K562 (cell line): ENCODE data around the gene JSRP1. TPM values are rescaled to one million over a fixed set of nuclear protein-coding genes. Genes with fewer than 3 reads are reported as not detected.

Source experiments
- CBX5 ChIP-seq: IDR thresholded peaks from 2 replicates; pipeline ENCODE4 v1.6.1; 2014; ENCODE audit warnings: low read depth, borderline replicate concordance
- CEBPG ChIP-seq, 3 experiments: fragments of 200-800 bp in 1 of 3; sonication (Bioruptor generic) in 1 of 3; sonication (generic) in 1 of 3; formaldehyde crosslinking in 1 of 3; IDR thresholded peaks in 2 of 3; conservative IDR thresholded peaks in 1 of 3; 2 replicates each; pipeline versions ENCODE4 v1.6.1 to v1.8.0; 2016 to 2022; ENCODE audit warnings: missing compliant biosample characterization in 2 of 3, missing genetic modification characterization in 2 of 3, mild to moderate bottlenecking in 1 of 3, missing genetic modification reagents in 1 of 3
- E2F6 ChIP-seq, 2 experiments: IDR thresholded peaks; 2 replicates each; pipeline ENCODE4 v1.6.1; 2011; ENCODE audit warnings: borderline replicate concordance in 1 of 2, control low read depth in 1 of 2, low read depth in 1 of 2, low read length in 1 of 2, mild to moderate bottlenecking in 1 of 2, mixed read lengths in 1 of 2, moderate library complexity in 1 of 2; ENCODE audit not compliant: insufficient read depth in 1 of 2, insufficient read length in 1 of 2, poor library complexity in 1 of 2, severe bottlenecking in 1 of 2; ENCODE audit errors: extremely low read depth in 1 of 2
- ELF1 ChIP-seq: fragments of 200-800 bp; sonication (Bioruptor generic); IDR thresholded peaks from 2 replicates; pipeline ENCODE4 v1.6.1; 2016; ENCODE audit warnings: missing genetic modification characterization, missing compliant biosample characterization
- EP300 ChIP-seq: IDR thresholded peaks from 2 replicates; pipeline ENCODE4 v1.6.1; 2012; ENCODE audit warnings: low read length, improper control_type of control experiment
- MITF ChIP-seq: IDR thresholded peaks from 2 replicates; pipeline ENCODE4 v1.6.1; 2014; ENCODE audit warnings: antibody characterized with exemption
- NFE2 ChIP-seq: IDR thresholded peaks from 2 replicates; pipeline ENCODE4 v1.6.1; 2014; ENCODE audit warnings: antibody characterized with exemption, low read depth
- TFAP4 ChIP-seq: sonication (generic); formaldehyde crosslinking; IDR thresholded peaks from 2 replicates; pipeline ENCODE4 v1.8.0; 2022; ENCODE audit warnings: missing genetic modification reagents, mild to moderate bottlenecking, moderate library complexity, borderline replicate concordance
- ZBTB33 ChIP-seq: sonication (generic); formaldehyde crosslinking; IDR thresholded peaks from 2 replicates; pipeline ENCODE4 v1.8.1; 2023; ENCODE audit warnings: mild to moderate bottlenecking, missing genetic modification reagents
- ZNF263 ChIP-seq: sonication (generic); formaldehyde crosslinking; IDR thresholded peaks from 2 replicates; pipeline ENCODE4 v1.8.0; 2022; ENCODE audit warnings: mild to moderate bottlenecking, missing genetic modification reagents, borderline replicate concordance
- ZNF511 ChIP-seq: sonication (generic); formaldehyde crosslinking; IDR thresholded peaks from 2 replicates; pipeline ENCODE4 v1.8.0; 2022; ENCODE audit warnings: mild to moderate bottlenecking, missing genetic modification reagents
- polyA plus RNA-seq, 8 experiments: library from polyadenylated mRNA; depleted of rRNA in 4 of 8; stranded (reverse) in 5 of 8; unstranded in 3 of 8; fragments of >200 nt; fragmentation: Nextera tagmentation in 2 of 8; fragmentation: Illumina TruSeq in 1 of 8; extraction: Ambion mirVana in 2 of 8; extraction: Trizol in 1 of 8; gene quantifications; 2 replicates each; pipeline versions ENCODE4 v1.2.1 to v1.2.3, GENCODE V29; 2011 to 2014; ENCODE audit warnings: inconsistent platforms in 1 of 8, missing spikeins in 1 of 8
- total RNA-seq, 7 experiments: library from RNA; depleted of rRNA in 6 of 7; stranded (reverse); fragments of >200 nt in 6 of 7; fragmentation: Illumina TruSeq in 2 of 7; extraction: Trizol in 2 of 7; gene quantifications; 2 replicates each; pipeline versions ENCODE4 v1.2.1 to v1.2.3, GENCODE V29; 2011 to 2021; ENCODE audit warnings: low replicate concordance in 1 of 7
- TF ChIP-seq, protein P1 (sequence below): IDR thresholded peaks from 2 replicates; pipeline ENCODE4 v1.6.1; 2012; ENCODE audit warnings: low read depth, low read length, improper control_type of control experiment, borderline replicate concordance

Gene JSRP1
- total and polyA plus RNA-seq, 9 of the 15 experiments (the other 6 are each of a cell fraction or from before 2014, with no cell fraction given), result 0.08 to 1.2 (median 0.51) TPM; not detected in 4

DNA sequence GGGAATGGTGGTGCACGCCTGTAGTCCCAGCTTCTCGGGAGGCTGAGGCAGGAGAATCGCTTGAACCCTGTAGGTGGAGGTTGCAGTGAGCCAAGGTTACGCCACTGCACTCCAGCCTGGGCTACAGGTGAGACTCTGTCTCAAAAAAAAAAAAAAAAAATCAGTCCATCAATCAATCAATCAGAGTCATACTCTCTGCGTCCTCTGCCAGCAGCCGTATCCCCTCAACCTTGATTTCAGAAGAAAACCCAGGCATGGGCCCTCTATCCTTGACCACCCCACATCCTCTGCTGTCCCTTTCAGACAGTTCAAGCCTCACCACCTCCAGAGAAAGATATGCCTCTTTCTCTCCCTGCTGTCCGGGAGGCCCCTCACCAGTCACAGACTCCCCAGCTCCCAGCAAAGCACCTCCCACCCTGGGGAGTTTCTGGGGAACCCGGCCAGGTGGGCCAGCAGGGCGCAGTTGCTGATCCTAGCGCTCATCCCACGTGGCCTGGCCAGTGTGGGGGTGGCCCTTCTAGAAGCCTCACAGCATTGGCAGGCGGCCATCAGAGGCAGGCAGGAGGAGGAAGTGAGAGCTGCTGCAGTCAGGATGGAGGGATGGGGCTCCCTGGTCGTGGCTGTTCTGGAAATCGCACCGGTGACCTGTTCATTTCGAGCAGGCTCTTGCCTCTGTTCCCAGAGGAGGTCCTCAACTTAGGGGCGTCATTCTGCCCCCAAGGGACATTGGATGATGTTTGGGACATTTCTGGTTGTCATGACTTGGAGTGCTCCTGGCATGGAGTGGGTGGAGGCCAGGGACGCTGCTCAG is 10.2 kb upstream of the JSRP1 start (continued):
- TF ChIP-seq, protein P1, sequence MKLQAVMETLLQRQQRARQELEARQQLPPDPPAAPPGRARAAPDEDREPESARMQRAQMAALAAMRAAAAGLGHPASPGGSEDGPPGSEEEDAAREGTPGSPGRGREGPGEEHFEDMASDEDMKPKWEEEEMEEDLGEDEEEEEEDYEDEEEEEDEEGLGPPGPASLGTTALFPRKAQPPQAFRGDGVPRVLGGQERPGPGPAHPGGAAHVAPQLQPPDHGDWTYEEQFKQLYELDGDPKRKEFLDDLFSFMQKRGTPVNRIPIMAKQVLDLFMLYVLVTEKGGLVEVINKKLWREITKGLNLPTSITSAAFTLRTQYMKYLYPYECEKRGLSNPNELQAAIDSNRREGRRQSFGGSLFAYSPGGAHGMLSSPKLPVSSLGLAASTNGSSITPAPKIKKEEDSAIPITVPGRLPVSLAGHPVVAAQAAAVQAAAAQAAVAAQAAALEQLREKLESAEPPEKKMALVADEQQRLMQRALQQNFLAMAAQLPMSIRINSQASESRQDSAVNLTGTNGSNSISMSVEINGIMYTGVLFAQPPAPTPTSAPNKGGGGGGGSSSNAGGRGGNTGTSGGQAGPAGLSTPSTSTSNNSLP, result no peak
- peak; percentile 52; the same call in 1 of the 2 replicates for TF ChIP-seq ELF1 (tag)
- peak; percentile 48 for TF ChIP-seq ZBTB33 (CRISPR knock-in tag)
- peak; percentile 45; the same call in 1 of the 2 replicates for TF ChIP-seq ZNF511 (CRISPR knock-in tag)
- TF ChIP-seq TFAP4 (CRISPR knock-in tag), result peak; percentile 78; the same call in 1 of the 2 replicates
- 0 out of 2 replicates have a peak, but pooled peaks have one; percentile 3 for TF ChIP-seq EP300
- 0 out of 2 replicates have a peak, but pooled peaks have one; percentile 11 for TF ChIP-seq CBX5
- no peak for TF ChIP-seq NFE2
- 0 out of 2 replicates have a peak, but pooled peaks have one; percentile 20 for TF ChIP-seq MITF
- TF ChIP-seq ZNF263, result peak; percentile 36; the same call in 1 of the 2 replicates
- TF ChIP-seq E2F6 (IDR thresholded peaks at IDR 0.05; ENCODE audit: borderline replicate concordance in 1 of 2, extremely low read depth in 1 of 2, insufficient read depth in 1 of 2, insufficient read length in 1 of 2, low read depth in 1 of 2, low read length in 1 of 2, poor library complexity in 1 of 2, severe bottlenecking in 1 of 2), result peak; percentile 57 to 65
- peak; percentile 26; the same call in 1 of the 2 replicates for TF ChIP-seq CEBPG (CRISPR knock-in tag; IDR thresholded peaks at IDR 0.05)
- no peak for TF ChIP-seq CEBPG (tag; conservative IDR thresholded peaks at IDR 0.05 in 1 of 2, IDR thresholded peaks at IDR 0.05 in 1 of 2)
